CD8-positive, alpha-beta memory T cell (primary cell): Measurements from ENCODE around the gene SFRP4. TPM values are rescaled to one million over a fixed set of nuclear protein-coding genes. Genes with fewer than 3 reads are reported as not detected.

Experiments
- CTCF ChIA-PET: fragments of 350-600 bp; sonication (Branson Sonifier 250); formaldehyde crosslinking; loops from one replicate; lab custom pipeline; 2021; ENCODE audit warnings: antibody characterized with exemption; lab: Charles Lee
- POLR2A ChIA-PET: fragments of 350-600 bp; sonication (Branson Sonifier 250); formaldehyde crosslinking; loops from one replicate; lab custom pipeline; 2021; ENCODE audit warnings: antibody characterized with exemption; lab: Charles Lee
- DNase-seq, 5 donors: peaks; one replicate each; pipeline versions ENCODE4 v3.0.0 to v3.0.0-alpha.2; 2020 to 2022; ENCODE audit warnings: mixed read lengths in 1 of 5
- H3K27ac ChIP-seq: one replicate; pipeline ENCODE4 v1.7.0; 2013; ENCODE audit warnings: low read depth, mild to moderate bottlenecking, low read length, moderate library complexity
- H3K27me3 ChIP-seq: 2 replicates; pipeline ENCODE4 v1.7.0; 2013; ENCODE audit warnings: low read length, mild to moderate bottlenecking; ENCODE audit not compliant: insufficient read depth, poor library complexity, severe bottlenecking
- H3K36me3 ChIP-seq: 2 replicates; pipeline ENCODE4 v1.7.0; 2013; ENCODE audit warnings: mild to moderate bottlenecking, low read length, moderate library complexity; ENCODE audit not compliant: insufficient read depth
- H3K4me1 ChIP-seq: 2 replicates; pipeline ENCODE4 v1.7.0; 2013; ENCODE audit warnings: mild to moderate bottlenecking, low read length, moderate library complexity; ENCODE audit not compliant: insufficient read depth
- H3K4me3 ChIP-seq: 2 replicates; pipeline ENCODE4 v1.7.0; 2013; ENCODE audit warnings: mild to moderate bottlenecking, low read length
- H3K9me3 ChIP-seq: 2 replicates; pipeline ENCODE4 v1.7.0; 2013; ENCODE audit warnings: mild to moderate bottlenecking, low read length
- H3K27ac Mint-ChIP-seq, 8 donors: one replicate each; pipeline ENCODE4 v1.8.0; 2020 to 2021; ENCODE audit warnings: mixed read lengths in 8 of 8, mild to moderate bottlenecking in 6 of 8, inconsistent platforms in 3 of 8, moderate library complexity in 3 of 8
- H3K27me3 Mint-ChIP-seq, 2 donors: one replicate each; pipeline ENCODE4 v1.8.0; 2020 to 2021; ENCODE audit warnings: mixed read lengths in 2 of 2, mild to moderate bottlenecking in 1 of 2, moderate library complexity in 1 of 2
- H3K36me3 Mint-ChIP-seq, 3 donors: one replicate each; pipeline ENCODE4 v1.8.0; 2020 to 2021; ENCODE audit warnings: mixed read lengths in 3 of 3, inconsistent platforms in 1 of 3, mild to moderate bottlenecking in 1 of 3
- H3K4me1 Mint-ChIP-seq, 3 donors: one replicate each; pipeline ENCODE4 v1.8.0; 2020 to 2021; ENCODE audit warnings: mixed read lengths in 3 of 3, inconsistent platforms in 1 of 3, mild to moderate bottlenecking in 1 of 3
- H3K4me3 Mint-ChIP-seq, 7 donors: one replicate each; pipeline ENCODE4 v1.8.0; 2020 to 2021; ENCODE audit warnings: mixed read lengths in 7 of 7, mild to moderate bottlenecking in 6 of 7, moderate library complexity in 4 of 7, inconsistent platforms in 2 of 7
- H3K9me3 Mint-ChIP-seq, 5 donors: one replicate each; pipeline ENCODE4 v1.8.0; 2020 to 2022; ENCODE audit warnings: mixed read lengths in 5 of 5, mild to moderate bottlenecking in 3 of 5, moderate library complexity in 2 of 5, inconsistent platforms in 1 of 5
- polyA plus RNA-seq: library from polyadenylated mRNA; unstranded; fragments of 300-500 nt; fragmentation: Illumina TruSeq; gene quantifications from one replicate; pipeline ENCODE4 v1.2.3, GENCODE V29; 2021
- total RNA-seq, 2 experiments: library from RNA; stranded (reverse); gene quantifications; one replicate each; pipeline ENCODE4 v1.2.3, GENCODE V29; 2021

SFRP4 gene
- total and polyA plus RNA-seq, 3 experiments from 2014 or later = not detected

- Histone ChIP-seq H3K4me1 (no peaks in the 10 kb centered on the region), H3K4me3 (no peak overlapping the region), H3K9me3 (no peaks in the 10 kb centered on the region), H3K27ac (no peak overlapping the region), H3K36me3 (no peaks in the 10 kb centered on the region), H3K27me3 (no peaks in the 10 kb centered on the region)
- ChIA-PET POLR2A (no interaction called here), CTCF (interaction anchor here (1.6 kb wide), 1 partner anchor 472 kb away, joined by 4 read pairs; no protein-coding TSS in a partner anchor)
- Mint-ChIP-seq H3K9me3 (peaks cover 0 to 3% (median 0%) of the 10 kb centered on the region in 5 donors), H3K27ac (no peak overlapping the region), H3K4me3 (no peak overlapping the region), H3K4me1 (peaks cover 0 to 3% (median 0%) of the 10 kb centered on the region in 3 donors), H3K27me3 (peaks cover 7 to 10% of the 10 kb centered on the region in 2 donors), H3K36me3 (peaks cover 0 to 1% (median 0%) of the 10 kb centered on the region in 3 donors)
- no peak for DNase-seq
Measured at GRCh38 chr7:37901890-37902524, 14.6 kb downstream of the SFRP4 start.

DNA sequence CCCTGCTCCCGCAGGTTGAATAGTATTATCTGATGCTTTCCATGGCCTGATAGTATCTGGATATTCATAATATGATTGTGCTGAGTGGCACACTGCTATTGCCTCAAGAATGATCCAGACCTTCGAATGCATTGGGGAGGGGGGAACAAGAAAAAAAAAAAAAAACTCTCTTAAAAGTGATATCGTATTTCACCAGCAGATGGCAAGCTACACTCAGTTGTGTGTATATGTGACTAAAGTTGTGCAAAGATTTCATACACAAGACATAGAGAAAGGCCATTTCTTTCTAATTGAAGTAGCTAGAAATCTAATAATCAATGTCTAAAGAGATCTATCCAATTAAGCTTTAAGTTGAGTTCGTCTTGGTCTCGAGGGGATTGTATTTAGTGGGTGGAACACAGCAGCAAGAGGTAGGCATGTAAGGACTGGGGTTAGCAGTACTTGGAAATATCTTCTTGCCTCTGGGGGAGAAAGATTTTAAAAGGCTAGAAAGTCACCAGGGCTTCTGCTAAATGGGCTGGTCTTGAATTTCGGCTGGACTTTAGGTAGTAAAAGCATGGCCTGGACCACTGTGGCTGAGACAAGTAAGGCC, 15.3 kb downstream of the SFRP4 start:
- no peak overlapping the region for H3K27ac ChIP-seq
- no peak for DNase-seq
- Mint-ChIP-seq H3K36me3 (peaks cover 0 to 1% (median 0%) of the 10 kb centered on the region in 3 donors), H3K9me3 (peaks cover 0 to 3% (median 0%) of the 10 kb centered on the region in 5 donors), H3K27ac (no peak overlapping the region), H3K4me1 (peaks cover 0 to 3% (median 0%) of the 10 kb centered on the region in 3 donors), H3K27me3 (peaks cover 7 to 8% of the 10 kb centered on the region in 2 donors), H3K4me3 (no peak overlapping the region)
- ChIA-PET CTCF (interaction anchor here (1.6 kb wide), 1 partner anchor 473 kb away, joined by 4 read pairs; no protein-coding TSS in a partner anchor), POLR2A (no interaction called here)
- no peaks in the 10 kb centered on the region for H3K9me3 ChIP-seq
- no peaks in the 10 kb centered on the region for H3K27me3 ChIP-seq
- H3K4me3 ChIP-seq = no peak overlapping the region
- no peaks in the 10 kb centered on the region for H3K4me1 ChIP-seq
- no peaks in the 10 kb centered on the region for H3K36me3 ChIP-seq

- Histone ChIP-seq H3K27ac (no peak overlapping the region), H3K4me3 (no peak overlapping the region), H3K4me1 (no peaks in the 10 kb centered on the region), H3K27me3 (no peaks in the 10 kb centered on the region), H3K36me3 (no peaks in the 10 kb centered on the region), H3K9me3 (no peaks in the 10 kb centered on the region)
- Mint-ChIP-seq H3K4me1 (peaks cover 0 to 3% (median 0%) of the 10 kb centered on the region in 3 donors), H3K4me3 (no peak overlapping the region), H3K27ac (no peak overlapping the region), H3K27me3 (peaks cover 5 to 13% of the 10 kb centered on the region in 2 donors), H3K36me3 (peaks cover 0 to 1% (median 0%) of the 10 kb centered on the region in 3 donors), H3K9me3 (peaks cover 0 to 3% (median 0%) of the 10 kb centered on the region in 5 donors)
- ChIA-PET POLR2A (no interaction called here), CTCF (no interaction called here)
- DNase-seq = no peak
Measured at GRCh38 chr7:37899712-37900247, 16.8 kb downstream of the SFRP4 start.

GRCh38 chr7:37894671-37895070, 21.9 kb downstream of the SFRP4 start:
- H3K27ac ChIP-seq = no peak overlapping the region
- H3K4me1 ChIP-seq = no peaks in the 10 kb centered on the region
- Mint-ChIP-seq H3K4me3 (no peak overlapping the region), H3K9me3 (peaks cover 0 to 5% (median under 1%) of the 10 kb centered on the region in 5 donors), H3K4me1 (no peaks in the 10 kb centered on the region), H3K27ac (peak overlapping the region in 1 of 8 donors; percentile 44), H3K27me3 (peaks cover 11 to 26% of the 10 kb centered on the region in 2 donors), H3K36me3 (peaks cover 0 to 1% (median 0%) of the 10 kb centered on the region in 3 donors)
- H3K27me3 ChIP-seq = no peaks in the 10 kb centered on the region
- ChIA-PET CTCF (no interaction called here), POLR2A (no interaction called here)
- no peak for DNase-seq
- no peak overlapping the region for H3K4me3 ChIP-seq
- H3K9me3 ChIP-seq = no peaks in the 10 kb centered on the region
- H3K36me3 ChIP-seq = no peaks in the 10 kb centered on the region

DNA sequence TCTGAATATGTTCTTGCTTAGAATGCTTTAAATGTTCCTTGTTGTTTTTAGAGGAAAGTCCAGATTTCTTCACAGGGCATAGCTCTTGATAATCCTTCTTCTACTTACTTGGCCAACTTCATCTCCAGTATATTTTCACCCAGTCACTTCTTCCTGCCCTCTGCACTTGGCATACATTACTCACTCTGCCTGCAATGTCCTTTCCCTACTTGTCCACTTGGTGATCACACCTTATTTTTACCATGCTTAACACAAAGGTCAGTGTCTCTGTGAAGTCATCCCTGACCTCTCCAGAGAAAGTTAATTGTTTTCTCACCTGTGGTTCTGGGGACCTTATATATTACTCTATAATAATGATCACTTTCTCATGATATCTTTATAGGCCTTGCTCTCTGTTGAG, 23.3 kb downstream of the SFRP4 start:
- POLR2A ChIA-PET = no interaction called here
- Histone ChIP-seq H3K27me3 (no peaks in the 10 kb centered on the region), H3K27ac (no peak overlapping the region), H3K4me1 (no peaks in the 10 kb centered on the region), H3K4me3 (no peak overlapping the region), H3K36me3 (no peaks in the 10 kb centered on the region), H3K9me3 (no peaks in the 10 kb centered on the region)
- no peak overlapping the region for H3K4me3 Mint-ChIP-seq
- no peak for DNase-seq
- CTCF ChIA-PET = no interaction called here
- H3K27ac Mint-ChIP-seq = no peak overlapping the region
- H3K27me3 Mint-ChIP-seq = peaks cover 11 to 26% of the 10 kb centered on the region in 2 donors
- H3K4me1 Mint-ChIP-seq = no peaks in the 10 kb centered on the region
- H3K36me3 Mint-ChIP-seq = peaks cover 0 to 1% (median 0%) of the 10 kb centered on the region in 3 donors
- peaks cover 0 to 5% (median 0%) of the 10 kb centered on the region in 5 donors for H3K9me3 Mint-ChIP-seq

- no peak overlapping the region for H3K4me3 ChIP-seq
- H3K9me3 Mint-ChIP-seq = peaks cover 0 to 2% (median 0%) of the 10 kb centered on the region in 5 donors
- H3K27me3 Mint-ChIP-seq = peaks cover 4 to 12% of the 10 kb centered on the region in 2 donors
- CTCF ChIA-PET = no interaction called here
- H3K9me3 ChIP-seq = no peaks in the 10 kb centered on the region
- POLR2A ChIA-PET = no interaction called here
- no peaks in the 10 kb centered on the region for H3K4me1 Mint-ChIP-seq
- H3K27me3 ChIP-seq = no peaks in the 10 kb centered on the region
- DNase-seq = no peak
- H3K4me1 ChIP-seq = no peaks in the 10 kb centered on the region
- no peaks in the 10 kb centered on the region for H3K36me3 Mint-ChIP-seq
- no peak overlapping the region for H3K27ac ChIP-seq
- no peak overlapping the region for H3K27ac Mint-ChIP-seq
- H3K36me3 ChIP-seq = no peaks in the 10 kb centered on the region
- H3K4me3 Mint-ChIP-seq = no peak overlapping the region
Measured at GRCh38 chr7:37882086-37882485, 34.5 kb downstream of the SFRP4 start.

Other genes starting within 250 kb of the SFRP4 start
- gene GPR141, start 233.1 kb downstream of the SFRP4 start, total RNA-seq = not detected
- gene GPR141, start 233.1 kb downstream of the SFRP4 start, polyA plus RNA-seq = 1.1 TPM
- gene NME8, start 68.2 kb downstream of the SFRP4 start, total RNA-seq = not detected
- not detected for gene NME8, start 68.2 kb downstream of the SFRP4 start, polyA plus RNA-seq
- gene EPDR1, start 3.8 kb upstream of the SFRP4 start, total RNA-seq = 1 to 10 TPM; 1.1 to 1.4 TPM
- 3.0 TPM for gene EPDR1, start 3.8 kb upstream of the SFRP4 start, polyA plus RNA-seq